IMR-90 (cell line): ENCODE measurements around the gene DAAM2. TPM values are rescaled to one million over a fixed set of nuclear protein-coding genes. Genes with fewer than 3 reads are reported as not detected.

Source experiments
- ATAC-seq: fragments of 200-7000 bp; cut with Tn5 transposase; 2 replicates; pipeline ENCODE4 v1.9.1; 2020; ENCODE audit warnings: low read depth, mild to moderate bottlenecking, moderate library complexity
- BruUV-seq: library from RNA; stranded (reverse); fragments of 400-500 nt; replicated peaks from 2 replicates; lab custom pipeline; 2021; lab: Mats Ljungman, UMichigan
- CTCF ChIA-PET: fragments of 300-600 bp; formaldehyde crosslinking; extraction: SDS; loops from one replicate; lab custom pipeline; 2021; ENCODE audit warnings: antibody characterized with exemption; lab: Yijun Ruan, JAX
- POLR2A ChIA-PET: fragments of 300-600 bp; sonication (Branson Sonifier 250); formaldehyde crosslinking; loops from one replicate; lab custom pipeline; 2022; ENCODE audit warnings: antibody characterized with exemption; ENCODE audit not compliant: unreplicated experiment; lab: Charles Lee
- DNase-seq: peaks from one replicate; pipeline ENCODE4 v3.0.0; 2013
- H2AFZ ChIP-seq: replicated peaks from 2 replicates; pipeline ENCODE3; 2013; ENCODE audit warnings: low read length, mild to moderate bottlenecking; ENCODE audit not compliant: poor library complexity
- H2AK5ac ChIP-seq: 2 replicates; pipeline ENCODE4 v1.6.1; 2013; ENCODE audit warnings: low read depth, low read length, inconsistent platforms
- H2AK9ac ChIP-seq: replicated peaks from 2 replicates; pipeline ENCODE3; 2013; ENCODE audit warnings: mild to moderate bottlenecking, low read depth, low read length, moderate library complexity; ENCODE audit not compliant: poor library complexity
- H2BK120ac ChIP-seq: 2 replicates; pipeline ENCODE4 v1.6.1; 2013; ENCODE audit warnings: low read depth, low read length, inconsistent platforms
- H2BK15ac ChIP-seq: 3 replicates; pipeline ENCODE4 v1.6.1; 2013; ENCODE audit warnings: low read depth, low read length, inconsistent platforms
- H2BK20ac ChIP-seq: 2 replicates; pipeline ENCODE4 v1.6.1; 2013; ENCODE audit warnings: low read depth, mild to moderate bottlenecking, inconsistent platforms, low read length, moderate library complexity
- H2BK5ac ChIP-seq: 2 replicates; pipeline ENCODE4 v1.6.1; 2013; ENCODE audit warnings: mild to moderate bottlenecking, low read depth, low read length, inconsistent platforms; ENCODE audit not compliant: poor library complexity, severe bottlenecking
- H3K14ac ChIP-seq: replicated peaks from 2 replicates; pipeline ENCODE4 v1.6.1; 2013; ENCODE audit warnings: low read depth, low read length, inconsistent platforms
- H3K18ac ChIP-seq: 2 replicates; pipeline ENCODE4 v1.6.1; 2013; ENCODE audit warnings: low read depth, low read length, control low read depth
- H3K23ac ChIP-seq: 2 replicates; pipeline ENCODE4 v1.6.1; 2013; ENCODE audit warnings: low read depth, low read length, inconsistent platforms
- H3K27ac ChIP-seq: 2 replicates; pipeline ENCODE4 v1.5.1; 2013; ENCODE audit warnings: mild to moderate bottlenecking, control low read depth, low read length; ENCODE audit not compliant: insufficient read depth
- H3K27me3 ChIP-seq: 2 replicates; pipeline ENCODE4 v1.6.1; 2013; ENCODE audit warnings: low read length; ENCODE audit not compliant: control insufficient read depth, insufficient read depth
- H3K36me3 ChIP-seq: 2 replicates; pipeline ENCODE4 v1.6.1; 2013; ENCODE audit warnings: low read length, mixed read lengths; ENCODE audit not compliant: control insufficient read depth, insufficient read depth
- H3K4ac ChIP-seq: 2 replicates; pipeline ENCODE4 v1.6.1; 2013; ENCODE audit warnings: low read depth, low read length, inconsistent platforms
- H3K4me1 ChIP-seq: 2 replicates; pipeline ENCODE4 v1.6.1; 2013; ENCODE audit warnings: low read length, mixed read lengths; ENCODE audit not compliant: control insufficient read depth, insufficient read depth
- H3K4me2 ChIP-seq: 2 replicates; pipeline ENCODE4 v1.6.1; 2013; ENCODE audit warnings: low read depth, mild to moderate bottlenecking, control low read depth, low read length, moderate library complexity
- H3K4me3 ChIP-seq: 2 replicates; pipeline ENCODE4 v1.5.1; 2013; ENCODE audit warnings: low read depth, mild to moderate bottlenecking, control low read depth, low read length, moderate library complexity; ENCODE audit not compliant: insufficient read depth
- H3K56ac ChIP-seq: 2 replicates; pipeline ENCODE4 v1.6.1; 2013; ENCODE audit warnings: low read length, inconsistent platforms; ENCODE audit not compliant: insufficient read depth; ENCODE audit errors: extremely low read depth
- H3K79me1 ChIP-seq, 2 experiments: 2 replicates each; pipeline ENCODE4 v1.6.1; 2013; ENCODE audit warnings: low read length in 2 of 2, inconsistent platforms in 1 of 2, low read depth in 1 of 2
- H3K9ac ChIP-seq: 2 replicates; pipeline ENCODE4 v1.6.1; 2013; ENCODE audit warnings: low read depth, low read length, control low read depth
- H3K9me1 ChIP-seq: 2 replicates; pipeline ENCODE4 v1.6.1; 2013; ENCODE audit warnings: low read length, inconsistent platforms; ENCODE audit not compliant: insufficient read depth
- H3K9me3 ChIP-seq: 2 replicates; pipeline ENCODE4 v1.6.1; 2013; ENCODE audit warnings: low read length; ENCODE audit not compliant: control insufficient read depth, insufficient read depth
- H4K20me1 ChIP-seq: 2 replicates; pipeline ENCODE4 v1.6.1; 2013; ENCODE audit warnings: low read length, inconsistent platforms; ENCODE audit not compliant: insufficient read depth
- H4K5ac ChIP-seq: 2 replicates; pipeline ENCODE4 v1.6.1; 2013; ENCODE audit warnings: mild to moderate bottlenecking, low read depth, low read length, control low read depth
- H4K8ac ChIP-seq, 2 experiments: 2 replicates each; pipeline ENCODE4 v1.6.1; 2013; ENCODE audit warnings: low read depth in 2 of 2, low read length in 2 of 2, control low read depth in 1 of 2, inconsistent platforms in 1 of 2
- H4K91ac ChIP-seq: 2 replicates; pipeline ENCODE4 v1.6.1; 2013; ENCODE audit warnings: low read depth, low read length, inconsistent platforms; ENCODE audit not compliant: insufficient read depth
- BHLHE40 ChIP-seq: fragments of 150-350 bp; IDR thresholded peaks from 2 replicates; pipeline ENCODE4 v1.6.1; 2016; ENCODE audit warnings: mild to moderate bottlenecking, low read depth, low read length
- CHD1 ChIP-seq: IDR thresholded peaks from 2 replicates; pipeline ENCODE4 v1.6.1; 2012; ENCODE audit warnings: low read depth, low read length, improper control_type of control experiment
- CTCF ChIP-seq: conservative IDR thresholded peaks from 2 replicates; pipeline ENCODE4 v1.5.1; 2012; ENCODE audit warnings: mild to moderate bottlenecking, low read depth, low read length, improper control_type of control experiment
- ELK1 ChIP-seq: fragments of 150-350 bp; IDR thresholded peaks from 2 replicates; pipeline ENCODE4 v1.6.1; 2016; ENCODE audit warnings: low read depth, mild to moderate bottlenecking, low read length, moderate library complexity, borderline replicate concordance
- FOS ChIP-seq: fragments of 150-350 bp; IDR thresholded peaks from 2 replicates; pipeline ENCODE4 v1.6.1; 2016; ENCODE audit warnings: low read depth, low read length
- MAFK ChIP-seq: IDR thresholded peaks from 2 replicates; pipeline ENCODE4 v1.6.1; 2012; ENCODE audit warnings: low read depth, low read length, improper control_type of control experiment
- MAZ ChIP-seq: IDR thresholded peaks from 2 replicates; pipeline ENCODE4 v1.6.1; 2012; ENCODE audit warnings: low read depth, mild to moderate bottlenecking, low read length, improper control_type of control experiment, moderate library complexity, borderline replicate concordance
- NFE2L2 ChIP-seq: fragments of 150-350 bp; IDR thresholded peaks from 2 replicates; pipeline ENCODE4 v1.6.1; 2016; ENCODE audit warnings: low read depth, mild to moderate bottlenecking, low read length
- RAD21 ChIP-seq: IDR thresholded peaks from 2 replicates; pipeline ENCODE4 v1.6.1; 2012; ENCODE audit warnings: low read length, improper control_type of control experiment
- SMC3 ChIP-seq: fragments of 150-350 bp; IDR thresholded peaks from 2 replicates; pipeline ENCODE4 v1.6.1; 2016; ENCODE audit warnings: low read depth, mild to moderate bottlenecking, antibody characterized with exemption, low read length, moderate library complexity
- WGBS, 2 experiments: methylation state at CpG; one replicate each; pipeline versions ENCODE4 v1.1.5 to v1.1.7; 2013; ENCODE audit warnings: missing lambda C conversion rate in 2 of 2; ENCODE audit not compliant: insufficient read length in 1 of 2; ENCODE audit errors: extremely low coverage in 2 of 2; 5-methylcytosine and 5-hydroxymethylcytosine counted together
- dilution Hi-C: fragments of 300-500 bp; cut with HindIII; formaldehyde crosslinking; loops from one replicate; pipeline ENCODE4 v1.14.3; 2018; ENCODE audit warnings: low sequenced_read_pairs; ENCODE audit not compliant: unreplicated experiment
- in situ Hi-C: fragments of 300-500 bp; cut with MboI; formaldehyde crosslinking; loops from 3 replicates; pipeline ENCODE4 v1.14.3; 2019; ENCODE audit warnings: low sequenced_read_pairs, inconsistent platforms, mixed read lengths
- intact Hi-C: fragments of 100-400 bp; cut with micrococcal nuclease; formaldehyde crosslinking; loops from 2 replicates; pipeline ENCODE4 v1.10.0; 2022
- polyA plus RNA-seq, 3 experiments: library from polyadenylated mRNA; depleted of rRNA; stranded (reverse); fragments of >200 nt; gene quantifications; 2 replicates each; pipeline ENCODE4 v1.2.3, GENCODE V29; 2012; ENCODE audit warnings: low replicate concordance in 1 of 3
- total RNA-seq: library from RNA; depleted of rRNA; stranded (reverse); fragments of >200 nt; gene quantifications from 2 replicates; pipeline ENCODE4 v1.2.3, GENCODE V29; 2012

The DAAM2 gene
- total and polyA plus RNA-seq, 2 of the 4 experiments (the other 2 are of a cell fraction) = 11.2 to 12.9 TPM

GRCh38 chr6:39808346-39808745 lies 16.2 kb downstream of the DAAM2 start:
- Histone ChIP-seq H3K4ac (no peak overlapping the region), H2BK5ac (no peak overlapping the region), H2BK120ac (no peak overlapping the region), H3K18ac (no peak overlapping the region), H2BK20ac (no peak overlapping the region), H2AK5ac (no peak overlapping the region), H3K23ac (no peak overlapping the region), H4K8ac (no peak overlapping the region), H3K27me3 (no peaks in the 10 kb centered on the region), H3K4me2 (no peak overlapping the region), H3K14ac (no peak overlapping the region), H2BK15ac (no peak overlapping the region), H3K79me1 (peaks cover 9 to 12% of the 10 kb centered on the region in 2 experiments; a peak in 2 of 4 replicates), H3K9me3 (0 out of 2 replicates have a peak, but pooled peaks cover 2% of the 10 kb centered on the region), H2AFZ (no peak overlapping the region), H2AK9ac (no peak overlapping the region), H3K56ac (no peak overlapping the region), H3K4me1 (peaks cover 28% of the 10 kb centered on the region), H4K91ac (no peak overlapping the region), H4K20me1 (no peaks in the 10 kb centered on the region), H4K5ac (no peak overlapping the region), H3K4me3 (no peak overlapping the region), H3K9me1 (peaks cover 4% of the 10 kb centered on the region; the same call in 1 of the 2 replicates), H3K9ac (no peak overlapping the region), H3K36me3 (no peaks in the 10 kb centered on the region), H3K27ac (no peak overlapping the region)
- intact Hi-C loops = no loop called here
- DNase-seq (no peak), ATAC-seq (no peak)
- ChIA-PET POLR2A (no interaction called here), CTCF (interaction anchor here (0.7 kb wide), 1 partner anchor 152 kb away, joined by 4 read pairs; no protein-coding TSS in a partner anchor)
- dilution Hi-C loops = no loop called here
- no TSS peak for BruUV-seq
- no peak for TF ChIP-seq MAFK
- no peak for TF ChIP-seq CHD1
- TF ChIP-seq MAZ = no peak
- TF ChIP-seq ELK1 = no peak
- TF ChIP-seq NFE2L2 = no peak
- no peak for TF ChIP-seq RAD21
- no peak for TF ChIP-seq BHLHE40
- no peak for TF ChIP-seq CTCF
- TF ChIP-seq SMC3 = no peak
- TF ChIP-seq FOS = no peak
- 50% methylated on average over 1 of the region's 3 CpGs; no CpG with 5 or more reads in 1 of the 2 experiments for WGBS, 2 experiments
- in situ Hi-C loops = no loop called here
